Erythroblast (primary cell): ENCODE measurements around the gene CRTC3.

Source experiments
- GATA1 ChIP-seq: IDR thresholded peaks from 2 replicates; pipeline ENCODE4 v1.6.1; 2011; ENCODE audit warnings: low read depth, mild to moderate bottlenecking, control low read depth, low read length, moderate library complexity
- POLR2A ChIP-seq: IDR thresholded peaks from 2 replicates; pipeline ENCODE4 v1.6.1; 2011; ENCODE audit warnings: mild to moderate bottlenecking, low read length

DNA sequence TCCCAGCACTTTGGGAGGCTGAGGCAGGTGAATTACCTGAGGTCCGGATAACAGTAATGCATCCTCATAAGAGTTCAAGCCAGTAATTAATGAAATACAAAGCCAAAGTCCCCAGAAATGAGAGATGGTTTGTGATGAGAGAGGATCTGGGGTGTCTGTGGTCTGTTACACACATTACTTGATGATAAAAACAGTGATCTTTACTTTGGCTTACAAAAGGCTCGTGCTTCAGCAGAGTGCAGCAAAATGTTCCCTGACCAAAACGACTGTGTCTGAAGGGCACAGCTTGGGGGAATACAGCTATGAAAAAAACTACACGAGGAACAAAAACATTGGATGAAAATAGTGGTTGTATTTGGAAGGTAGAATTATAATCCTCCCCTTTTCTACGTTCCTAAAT, 40.9 kb downstream of the CRTC3 start:
- TF ChIP-seq POLR2A (no peak), GATA1 (no peak)
